Stimulated activated effector memory CD8-positive, alpha-beta T cell treated with anti-CD3 and anti-CD28 coated beads, Interleukin-12 subunit alpha, Interleukin-12 subunit beta, amount 100 ng/mL, for 72 hours (primary cell): ENCODE measurements around the gene YY1AP1.
"Not testable (repeated sequence)": the region's sequence is repeated elsewhere in the genome, so short reads cannot be mapped to it uniquely, and the experiment has no call there.

Experiments used
- ATAC-seq: fragments of 150-1000 bp; cut with Tn5 transposase; 2 replicates; pipeline ENCODE4 v1.10.0; 2021
- DNase-seq, 2 donors: peaks; one replicate each; pipeline ENCODE4 v3.0.0; 2021 to 2022; ENCODE audit warnings: low spot score in 2 of 2
- H3K27ac Mint-ChIP-seq: one replicate; pipeline ENCODE4 v1.8.0; 2022; ENCODE audit warnings: mild to moderate bottlenecking, mixed read lengths
- H3K36me3 Mint-ChIP-seq: one replicate; pipeline ENCODE4 v1.8.0; 2022; ENCODE audit warnings: mild to moderate bottlenecking, mixed read lengths
- H3K4me1 Mint-ChIP-seq: one replicate; pipeline ENCODE4 v1.8.0; 2022; ENCODE audit warnings: mixed read lengths
- H3K4me3 Mint-ChIP-seq: one replicate; pipeline ENCODE4 v1.8.0; 2022; ENCODE audit warnings: mild to moderate bottlenecking, mixed read lengths
- H3K9me3 Mint-ChIP-seq: one replicate; pipeline ENCODE4 v1.8.0; 2022; ENCODE audit warnings: mixed read lengths

YY1AP1 gene

DNA sequence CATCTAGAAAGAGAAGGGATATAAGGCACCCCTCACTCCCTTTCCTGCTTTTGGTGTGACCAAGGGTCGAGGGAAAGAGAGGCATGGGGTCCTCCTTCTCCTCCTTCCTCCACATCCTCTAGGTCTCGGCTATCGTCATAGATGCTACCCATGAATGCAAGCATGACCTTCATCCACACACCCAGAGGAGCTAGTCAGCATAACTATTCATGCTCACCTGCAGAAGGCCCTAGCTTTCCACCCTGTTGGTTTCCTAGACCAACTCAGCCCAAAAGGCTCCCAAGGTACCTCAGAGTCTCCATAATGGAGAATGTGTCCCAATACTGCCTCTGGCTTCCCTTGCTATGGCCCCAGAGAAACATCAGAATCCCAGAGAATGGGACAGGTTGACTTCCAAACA, 45.3 kb downstream of the YY1AP1 start:
- Mint-ChIP-seq H3K9me3 (peaks cover 9% of the 10 kb centered on the region), H3K27ac (no peak overlapping the region), H3K4me3 (no peak overlapping the region), H3K36me3 (no peaks in the 10 kb centered on the region), H3K4me1 (no peaks in the 10 kb centered on the region)
- DNase-seq (no peak), ATAC-seq (no peak)

DNA sequence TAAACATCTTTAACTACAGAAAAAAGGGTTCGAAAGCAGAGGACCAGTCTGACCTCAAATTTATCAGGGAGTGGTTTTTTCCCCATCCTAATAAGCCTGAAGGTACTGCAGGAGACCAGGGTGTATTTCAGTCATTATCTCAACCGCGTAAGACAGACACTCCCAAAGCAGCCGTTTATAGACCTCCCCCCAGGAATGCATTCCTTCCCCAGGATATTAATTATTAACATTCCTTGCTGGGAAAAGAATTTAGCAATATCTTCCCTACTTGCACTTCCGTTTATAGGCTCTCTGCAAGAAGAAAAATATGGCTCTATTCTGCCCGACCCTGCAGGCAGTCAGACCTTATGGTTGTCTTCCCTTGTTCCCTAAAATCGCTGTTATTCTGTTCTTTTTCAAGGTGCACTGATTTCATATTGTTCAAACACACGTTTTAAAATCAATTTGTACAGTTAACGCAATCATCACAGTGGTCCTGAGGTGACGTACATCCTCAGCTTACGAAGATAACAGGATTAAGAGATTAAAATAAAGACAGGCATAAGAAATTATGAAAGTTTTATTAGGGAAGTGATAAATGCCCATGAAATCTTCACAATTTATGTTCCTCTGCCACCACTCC, 45.9 kb downstream of the YY1AP1 start:
- not testable (repeated sequence) for H3K36me3 Mint-ChIP-seq, ATAC-seq, H3K4me3 Mint-ChIP-seq, H3K27ac Mint-ChIP-seq, H3K9me3 Mint-ChIP-seq, DNase-seq, H3K4me1 Mint-ChIP-seq

DNA sequence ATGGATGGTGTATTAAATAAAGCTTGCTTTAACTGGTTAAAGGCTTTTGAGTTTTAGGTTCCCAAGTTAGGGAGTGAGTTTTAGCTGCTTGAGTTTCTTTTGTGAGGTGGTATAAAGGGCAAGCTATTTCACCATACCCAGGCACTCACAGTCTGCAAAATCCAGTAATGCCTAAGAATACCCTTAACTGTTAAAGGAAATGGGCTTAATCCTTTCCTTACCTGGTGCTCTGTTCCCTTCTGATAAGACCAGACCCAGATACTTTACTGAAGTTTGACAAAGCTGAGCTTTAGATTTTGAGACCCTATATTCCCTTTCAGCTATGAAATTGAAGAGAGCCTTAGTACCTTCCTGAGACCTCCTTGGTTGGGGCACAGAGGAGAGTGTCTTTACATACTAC, 48.2 kb downstream of the YY1AP1 start:
- H3K36me3 Mint-ChIP-seq: no peaks in the 10 kb centered on the region
- H3K4me3 Mint-ChIP-seq: no peak overlapping the region
- ATAC-seq (no peak), DNase-seq (no peak)
- peaks cover 14% of the 10 kb centered on the region for H3K4me1 Mint-ChIP-seq
- H3K9me3 Mint-ChIP-seq: peaks cover 9% of the 10 kb centered on the region
- no peak overlapping the region for H3K27ac Mint-ChIP-seq

DNA sequence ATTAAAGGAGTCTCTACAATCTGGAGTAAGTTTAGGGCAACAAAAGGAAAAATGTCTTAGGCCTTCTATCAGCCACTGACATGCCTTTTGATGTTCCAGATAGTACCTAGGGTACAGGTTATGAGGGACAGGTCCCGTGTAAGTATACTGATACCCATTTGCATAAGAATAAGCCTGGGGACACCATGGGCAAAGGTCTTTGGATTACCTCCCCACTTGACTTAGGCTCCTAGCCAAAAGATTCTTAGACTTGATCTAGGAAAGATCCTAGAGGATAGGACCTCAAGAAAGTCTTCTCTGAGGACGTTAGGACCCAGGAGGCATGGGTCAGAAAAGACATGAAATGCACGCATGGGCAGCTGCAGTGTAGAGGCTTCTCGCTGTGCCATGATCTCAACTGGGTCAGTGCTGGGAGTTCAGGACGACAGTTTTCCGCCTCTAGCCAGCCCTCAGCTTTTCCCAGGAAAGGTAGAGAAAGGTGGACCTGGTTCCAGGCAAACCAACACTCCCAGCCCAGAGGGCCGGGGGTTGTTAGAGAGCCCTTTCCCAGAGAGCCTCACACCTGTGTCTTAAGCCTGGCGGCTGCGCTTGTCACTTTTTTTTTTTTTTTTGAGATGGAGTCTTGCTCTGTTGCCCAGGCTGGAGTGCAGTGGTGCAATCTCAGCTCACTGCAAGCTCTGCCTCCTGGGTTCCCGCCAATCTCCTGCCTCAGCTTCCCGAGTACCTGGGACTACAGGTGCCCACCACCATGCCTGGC, 52.0 kb downstream of the YY1AP1 start:
- peak overlapping the region; percentile 75 for H3K4me3 Mint-ChIP-seq
- H3K36me3 Mint-ChIP-seq: no peaks in the 10 kb centered on the region
- H3K27ac Mint-ChIP-seq: peak overlapping the region; percentile 94
- H3K9me3 Mint-ChIP-seq: no peaks in the 10 kb centered on the region
- ATAC-seq (no peak), DNase-seq (no peak)
- peaks cover 14% of the 10 kb centered on the region for H3K4me1 Mint-ChIP-seq

DNA sequence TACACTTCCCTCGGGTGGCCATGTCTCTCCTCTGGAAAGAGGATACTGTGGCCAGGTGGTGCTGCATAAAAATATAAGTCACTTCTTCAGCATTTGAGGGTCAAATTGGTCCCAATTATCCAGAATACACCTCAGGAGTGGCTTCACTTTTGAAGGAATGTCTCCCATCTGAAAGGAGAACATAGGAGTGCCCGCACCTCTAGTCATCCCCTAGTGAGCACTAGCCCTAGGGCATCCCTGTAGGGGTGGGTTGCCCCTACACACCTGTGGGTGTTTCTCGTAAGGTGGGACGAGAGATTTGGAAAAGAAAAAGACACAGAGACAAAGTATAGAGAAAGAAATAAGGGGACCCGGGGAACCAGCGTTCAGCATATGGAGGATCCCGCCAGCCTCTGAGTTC, 62.1 kb downstream of the YY1AP1 start:
- ATAC-seq, H3K4me1 Mint-ChIP-seq, H3K4me3 Mint-ChIP-seq, H3K36me3 Mint-ChIP-seq, H3K9me3 Mint-ChIP-seq, H3K27ac Mint-ChIP-seq, DNase-seq: not testable (repeated sequence)

DNA sequence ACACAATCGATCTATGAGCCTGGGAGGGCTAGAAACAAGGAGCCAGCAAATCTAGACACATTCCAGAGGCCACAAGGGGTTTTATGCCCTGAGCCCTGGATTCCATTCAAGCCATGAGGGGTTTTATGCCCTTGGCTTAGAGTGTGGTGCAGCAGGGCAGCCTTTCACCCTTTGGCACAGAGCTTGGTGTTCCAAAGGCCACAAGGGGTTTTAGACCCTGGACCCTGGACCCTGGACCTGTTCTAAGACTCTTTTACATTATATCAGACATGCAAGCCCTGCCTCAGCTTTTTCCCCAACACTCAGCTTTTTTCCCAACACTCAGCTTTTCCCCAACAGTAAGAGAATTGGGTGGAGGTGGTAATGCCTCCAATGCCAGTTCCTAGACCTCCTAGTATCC, 65.2 kb downstream of the YY1AP1 start:
- Mint-ChIP-seq H3K4me1 (no peaks in the 10 kb centered on the region), H3K9me3 (no peaks in the 10 kb centered on the region), H3K4me3 (no peak overlapping the region), H3K27ac (no peak overlapping the region), H3K36me3 (no peaks in the 10 kb centered on the region)
- DNase-seq: no peak
- no peak for ATAC-seq

DNA sequence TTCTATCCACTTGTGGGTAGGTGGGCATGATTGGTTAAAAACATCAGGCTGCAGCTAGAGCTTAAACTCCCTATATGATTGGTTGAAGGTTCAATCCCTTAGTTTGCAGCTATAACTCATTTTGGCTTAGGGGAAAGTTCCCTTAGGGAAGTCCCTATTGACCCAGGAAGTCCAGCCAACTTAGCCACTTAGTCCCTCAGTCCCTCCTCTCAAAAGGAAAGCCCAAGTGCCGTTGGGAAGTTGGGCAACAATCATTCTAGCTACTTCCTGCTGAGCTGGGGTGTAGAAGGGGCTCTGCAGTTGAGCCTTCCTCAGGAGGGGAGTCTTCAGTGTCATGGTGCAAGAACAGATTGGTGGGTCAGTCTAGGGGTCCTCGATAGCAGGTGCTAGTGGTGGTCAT, 66.4 kb downstream of the YY1AP1 start:
- Mint-ChIP-seq H3K27ac (no peak overlapping the region), H3K4me1 (no peaks in the 10 kb centered on the region), H3K4me3 (no peak overlapping the region), H3K36me3 (no peaks in the 10 kb centered on the region), H3K9me3 (no peaks in the 10 kb centered on the region)
- ATAC-seq (no peak), DNase-seq (no peak)

DNA sequence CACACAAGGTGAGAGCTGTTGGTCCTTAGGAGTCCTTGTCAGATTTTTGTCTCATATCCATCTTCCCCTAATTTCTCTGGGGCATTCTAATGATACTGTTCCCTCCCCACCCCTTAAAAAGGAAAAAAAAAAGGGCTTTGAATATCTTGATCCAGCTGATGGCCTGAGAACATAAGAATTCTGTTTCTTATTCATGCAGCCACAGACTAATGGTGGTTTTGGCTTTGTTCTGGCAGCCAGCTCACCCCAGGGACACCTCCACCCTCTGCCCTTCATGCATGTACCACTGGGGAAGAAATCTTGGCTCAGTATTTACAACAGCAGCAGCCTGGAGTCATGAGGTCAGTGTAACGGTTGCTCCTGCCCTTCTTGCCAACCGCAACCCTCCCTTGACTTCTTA, 75.3 kb downstream of the YY1AP1 start:
- H3K4me3 Mint-ChIP-seq, H3K9me3 Mint-ChIP-seq, H3K27ac Mint-ChIP-seq, DNase-seq, ATAC-seq: not testable (repeated sequence)
- Mint-ChIP-seq H3K4me1 (peaks cover 16% of the 10 kb centered on the region), H3K36me3 (peaks cover 16% of the 10 kb centered on the region)

DNA sequence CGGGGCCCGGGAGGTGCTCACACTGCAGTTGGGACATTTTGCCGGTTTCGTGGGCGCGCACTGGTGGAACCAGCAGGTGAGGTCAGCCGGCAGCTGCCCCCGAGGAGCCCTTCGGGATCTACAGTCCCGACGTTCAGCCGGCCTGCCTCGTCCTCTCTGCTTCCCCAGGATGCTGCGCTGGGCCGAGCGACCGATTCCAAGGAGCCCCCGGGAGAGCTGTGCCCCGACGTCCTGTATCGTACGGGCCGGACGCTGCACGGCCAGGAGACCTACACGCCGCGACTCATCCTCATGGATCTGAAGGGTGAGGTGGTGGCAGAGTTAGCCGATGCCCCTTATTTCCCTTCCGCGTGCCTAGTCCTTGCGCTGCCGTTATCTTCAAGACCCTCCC, 78.3 kb downstream of the YY1AP1 start:
- not testable (repeated sequence) for DNase-seq, H3K9me3 Mint-ChIP-seq
- H3K36me3 Mint-ChIP-seq: peaks cover 16% of the 10 kb centered on the region
- H3K4me3 Mint-ChIP-seq: peak overlapping the region; percentile 89
- H3K4me1 Mint-ChIP-seq: peaks cover 16% of the 10 kb centered on the region
- H3K27ac Mint-ChIP-seq: peak overlapping the region; percentile 95
- ATAC-seq: peak; percentile 43

DNA sequence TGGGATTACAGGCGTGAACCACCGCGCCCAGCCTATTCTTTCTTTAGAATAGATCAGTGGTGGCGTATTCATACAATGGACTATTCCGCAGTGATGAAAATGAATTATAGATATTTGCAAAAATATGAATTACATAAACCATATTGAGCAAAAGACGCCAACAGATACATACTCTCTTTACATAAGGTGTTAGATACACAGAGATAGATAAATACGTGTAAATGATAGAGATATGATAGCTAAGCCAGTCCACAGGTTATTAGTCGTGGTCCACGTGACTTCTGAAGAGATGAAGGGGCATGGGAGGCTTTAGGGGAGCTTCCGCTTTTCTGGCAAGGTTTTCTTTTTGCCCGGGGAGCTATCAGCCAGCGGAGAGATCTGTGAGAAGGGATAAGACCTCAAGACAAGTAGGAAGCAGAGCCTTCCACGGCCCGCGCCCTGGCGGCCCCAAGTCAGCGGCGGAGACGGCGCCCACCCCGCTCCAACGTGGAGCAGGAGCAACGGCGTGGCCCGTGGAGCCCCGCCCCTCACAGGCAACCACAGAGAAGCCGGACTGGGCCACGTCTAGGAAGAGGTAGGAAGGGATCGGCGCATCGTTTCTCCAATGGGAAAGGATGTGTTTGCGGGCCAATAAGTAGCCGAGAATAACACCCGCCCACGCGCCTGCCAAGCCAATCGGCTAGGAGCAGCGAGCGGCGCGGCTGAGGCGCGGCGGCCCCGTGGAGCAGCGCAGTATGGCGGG, 78.9 kb downstream of the YY1AP1 start, which contains the start of gene MSTO1:
Gene MSTO1 (plus strand): TSS at position 704 of the 742 bp plus-strand sequence. CDS start 31 bp downstream, at position 735.
- peaks cover 16% of the 10 kb centered on the region for H3K4me1 Mint-ChIP-seq
- peak within 1 kb of the TSS; percentile 95 for H3K27ac Mint-ChIP-seq
- peak within 1 kb of the TSS; percentile 89 for H3K4me3 Mint-ChIP-seq
- peak; percentile 97 for ATAC-seq
- H3K9me3 Mint-ChIP-seq: no peaks in the 10 kb centered on the region
- peaks cover 13% of the 10 kb centered on the region for H3K36me3 Mint-ChIP-seq
- peak; percentile 84 to 97 for DNase-seq
